ENCODE data around the gene REEP2.

REEP2 gene

DNA sequence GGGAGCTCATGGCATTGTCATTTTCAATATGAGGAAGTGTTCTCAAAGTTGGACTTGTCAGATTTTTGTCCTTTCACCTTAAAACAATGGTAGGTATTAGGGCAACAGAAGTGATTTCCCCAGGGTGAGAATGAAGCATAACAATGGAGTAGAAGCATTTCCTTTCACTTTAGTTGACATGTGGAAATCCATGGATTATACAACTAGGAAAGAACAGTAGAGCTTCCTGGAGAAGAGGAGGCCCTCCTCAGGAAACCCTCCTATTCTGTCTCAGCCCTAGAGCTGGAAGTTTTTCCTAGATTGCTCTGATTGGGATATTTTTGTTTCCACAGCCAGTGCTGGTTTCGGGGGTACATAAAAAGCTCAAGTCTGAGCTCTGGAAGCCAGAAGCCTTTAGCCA lies 13.8 kb upstream of the REEP2 start:
- Histone ChIP-seq H3K4me3 (no peak overlapping the region), H3K27ac (no peak overlapping the region), H3K36me3 (ENCODE audit: insufficient read depth, low read length) (peaks cover 74% of the 10 kb centered on the region), H3K9me3 (ENCODE audit: low read depth, low read length) (no peaks in the 10 kb centered on the region), H3K9ac (ENCODE audit: insufficient read length) (no peak overlapping the region)
- TF ChIP-seq POLR2AphosphoS5 (IDR thresholded peaks at IDR 0.05; ENCODE audit: borderline replicate concordance, low read depth, low read length), result no peak
- no peak for TF ChIP-seq FOXP2 (optimal IDR thresholded peaks at IDR 0.05; ENCODE audit: control extremely low read depth, extremely low read length, insufficient read depth)
- TF ChIP-seq EZH2 (IDR thresholded peaks at IDR 0.05), result no peak
- DNase-seq (ENCODE audit: low read depth, low spot score), result no peak

- no peak for DNase-seq (ENCODE audit: low read depth, low spot score)
- H3K4me3 ChIP-seq, result no peak overlapping the region
- no peaks in the 10 kb centered on the region for H3K9me3 ChIP-seq (ENCODE audit: low read depth, low read length)
- TF ChIP-seq FOXP2 (optimal IDR thresholded peaks at IDR 0.05; ENCODE audit: control extremely low read depth, extremely low read length, insufficient read depth), result no peak
- TF ChIP-seq EZH2 (IDR thresholded peaks at IDR 0.05), result no peak
- no peak for TF ChIP-seq POLR2AphosphoS5 (IDR thresholded peaks at IDR 0.05; ENCODE audit: borderline replicate concordance, low read depth, low read length)
- H3K27ac ChIP-seq, result no peak overlapping the region
- H3K36me3 ChIP-seq (ENCODE audit: insufficient read depth, low read length), result peaks cover 44% of the 10 kb centered on the region
- H3K9ac ChIP-seq (ENCODE audit: insufficient read length), result no peak overlapping the region
These were observed 2.9 kb upstream of the REEP2 start for GRCh38 chr5:138435943-138436342.

GRCh38 chr5:138438003-138438723 lies 694 bp upstream of the REEP2 start:
- H3K27ac ChIP-seq, result no peak overlapping the region
- no peak overlapping the region for H3K9ac ChIP-seq (ENCODE audit: insufficient read length)
- peaks cover 30% of the 10 kb centered on the region for H3K36me3 ChIP-seq (ENCODE audit: insufficient read depth, low read length)
- DNase-seq (ENCODE audit: low read depth, low spot score), result no peak
- TF ChIP-seq FOXP2 (optimal IDR thresholded peaks at IDR 0.05; ENCODE audit: control extremely low read depth, extremely low read length, insufficient read depth) (no peak), POLR2AphosphoS5 (IDR thresholded peaks at IDR 0.05; ENCODE audit: borderline replicate concordance, low read depth, low read length) (0 out of 2 replicates have a peak, but pooled peaks have one; percentile 14)
- H3K9me3 ChIP-seq (ENCODE audit: low read depth, low read length), result no peaks in the 10 kb centered on the region
- peak overlapping the region; percentile 71 for H3K4me3 ChIP-seq

DNA sequence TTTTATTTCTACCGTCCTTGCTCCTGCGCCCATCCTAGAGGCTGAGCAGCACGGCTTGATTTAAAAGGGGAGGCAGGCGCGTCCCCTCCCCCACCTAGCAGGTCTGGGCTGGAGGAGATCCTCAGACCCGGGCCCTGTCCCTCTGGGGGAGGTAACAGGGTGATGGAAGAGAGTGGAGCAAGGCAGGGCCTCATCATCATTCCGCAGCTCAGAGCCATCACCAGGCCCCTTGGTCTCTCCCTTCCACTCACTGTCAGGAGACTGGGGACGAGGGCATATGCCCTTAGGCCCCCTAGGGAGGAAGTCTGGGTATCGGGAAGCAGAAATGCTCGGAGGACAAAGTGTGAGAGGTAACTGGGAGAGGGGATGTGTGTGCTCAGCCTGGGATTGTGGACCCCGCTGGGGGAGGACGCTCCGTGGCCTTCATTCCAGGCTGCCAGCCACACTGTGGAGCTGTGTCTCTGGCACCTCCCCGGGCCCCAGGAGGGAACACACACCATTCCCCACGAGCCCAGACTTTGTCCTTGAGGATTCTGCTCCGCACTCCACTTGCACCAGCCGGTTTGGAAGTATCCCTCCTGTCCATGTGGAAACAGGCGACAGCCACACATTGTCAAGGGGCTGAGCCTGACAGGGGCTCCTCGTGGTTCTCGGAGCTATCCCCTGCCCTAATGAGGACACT lies 761 bp downstream of the REEP2 start:
- H3K9me3 ChIP-seq (ENCODE audit: low read depth, low read length), result no peaks in the 10 kb centered on the region
- H3K4me3 ChIP-seq, result peak overlapping the region; percentile 71
- DNase-seq (ENCODE audit: low read depth, low spot score), result no peak
- no peak overlapping the region for H3K27ac ChIP-seq
- no peak overlapping the region for H3K9ac ChIP-seq (ENCODE audit: insufficient read length)
- no peak for TF ChIP-seq POLR2AphosphoS5 (IDR thresholded peaks at IDR 0.05; ENCODE audit: borderline replicate concordance, low read depth, low read length)
- H3K36me3 ChIP-seq (ENCODE audit: insufficient read depth, low read length), result peaks cover 19% of the 10 kb centered on the region

GRCh38 chr5:138440159-138441073 lies 1.6 kb downstream of the REEP2 start:
- H3K9me3 ChIP-seq (ENCODE audit: low read depth, low read length), result no peaks in the 10 kb centered on the region
- no peak overlapping the region for H3K4me3 ChIP-seq
- TF ChIP-seq POLR2AphosphoS5 (IDR thresholded peaks at IDR 0.05; ENCODE audit: borderline replicate concordance, low read depth, low read length) (no peak), EZH2 (IDR thresholded peaks at IDR 0.05) (no peak), FOXP2 (optimal IDR thresholded peaks at IDR 0.05; ENCODE audit: control extremely low read depth, extremely low read length, insufficient read depth) (no peak)
- peaks cover 11% of the 10 kb centered on the region for H3K36me3 ChIP-seq (ENCODE audit: insufficient read depth, low read length)
- no peak overlapping the region for H3K9ac ChIP-seq (ENCODE audit: insufficient read length)
- no peak overlapping the region for H3K27ac ChIP-seq
- no peak for DNase-seq (ENCODE audit: low read depth, low spot score)

GRCh38 chr5:138441221-138441620 lies 2.4 kb downstream of the REEP2 start:
- no peak for DNase-seq (ENCODE audit: low read depth, low spot score)
- Histone ChIP-seq H3K4me3 (no peak overlapping the region), H3K36me3 (ENCODE audit: insufficient read depth, low read length) (peaks cover 4% of the 10 kb centered on the region; the same call in 1 of the 2 replicates), H3K9ac (ENCODE audit: insufficient read length) (no peak overlapping the region), H3K27ac (no peak overlapping the region), H3K9me3 (ENCODE audit: low read depth, low read length) (no peaks in the 10 kb centered on the region)
- TF ChIP-seq EZH2 (IDR thresholded peaks at IDR 0.05) (no peak), FOXP2 (optimal IDR thresholded peaks at IDR 0.05; ENCODE audit: control extremely low read depth, extremely low read length, insufficient read depth) (no peak), POLR2AphosphoS5 (IDR thresholded peaks at IDR 0.05; ENCODE audit: borderline replicate concordance, low read depth, low read length) (no peak)

GRCh38 chr5:138444078-138444773 lies 5.4 kb downstream of the REEP2 start:
- no peak overlapping the region for H3K9ac ChIP-seq (ENCODE audit: insufficient read length)
- no peak overlapping the region for H3K4me3 ChIP-seq
- no peak for TF ChIP-seq POLR2AphosphoS5 (IDR thresholded peaks at IDR 0.05; ENCODE audit: borderline replicate concordance, low read depth, low read length)
- no peak for TF ChIP-seq EZH2 (IDR thresholded peaks at IDR 0.05)
- no peak for TF ChIP-seq FOXP2 (optimal IDR thresholded peaks at IDR 0.05; ENCODE audit: control extremely low read depth, extremely low read length, insufficient read depth)
- no peak for DNase-seq (ENCODE audit: low read depth, low spot score)
- H3K9me3 ChIP-seq (ENCODE audit: low read depth, low read length), result no peaks in the 10 kb centered on the region
- no peak overlapping the region for H3K27ac ChIP-seq
- H3K36me3 ChIP-seq (ENCODE audit: insufficient read depth, low read length), result no peaks in the 10 kb centered on the region
